NCI-H1436 treated with DMSO at 0.1 percent for 48 hours (cell line): ENCODE measurements around the gene NELL1.

Source experiments
- DNase-seq: peaks from one replicate; lab custom pipeline; 2025; lab: John Stamatoyannopoulos, UW

NELL1 gene

GRCh38 chr11:21489416-21490115 lies 820.2 kb downstream of the NELL1 start:
- no peak for DNase-seq

- DNase-seq: no peak
These were observed 823.5 kb downstream of the NELL1 start for GRCh38 chr11:21492931-21493330.

DNA sequence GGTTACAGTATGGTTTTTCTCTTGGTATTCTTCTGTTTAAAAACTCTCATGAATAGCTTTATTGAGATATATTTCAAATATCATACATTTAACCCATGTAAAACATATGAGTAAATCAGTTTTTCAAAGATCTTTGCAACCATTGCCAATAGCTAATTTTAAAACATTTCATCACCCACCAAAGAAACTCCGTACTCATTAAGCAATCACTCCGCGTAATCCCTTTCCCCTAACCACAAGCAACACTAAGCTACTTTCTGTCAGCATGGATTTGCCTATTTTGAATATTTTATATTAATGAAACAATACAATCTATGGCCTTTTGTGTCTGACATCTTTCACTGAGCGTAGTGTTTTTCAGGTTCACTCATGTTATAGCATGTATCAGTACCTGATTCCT lies 825.6 kb downstream of the NELL1 start:
- no peak for DNase-seq

GRCh38 chr11:21495879-21496278 lies 826.5 kb downstream of the NELL1 start:
- DNase-seq: no peak

DNA sequence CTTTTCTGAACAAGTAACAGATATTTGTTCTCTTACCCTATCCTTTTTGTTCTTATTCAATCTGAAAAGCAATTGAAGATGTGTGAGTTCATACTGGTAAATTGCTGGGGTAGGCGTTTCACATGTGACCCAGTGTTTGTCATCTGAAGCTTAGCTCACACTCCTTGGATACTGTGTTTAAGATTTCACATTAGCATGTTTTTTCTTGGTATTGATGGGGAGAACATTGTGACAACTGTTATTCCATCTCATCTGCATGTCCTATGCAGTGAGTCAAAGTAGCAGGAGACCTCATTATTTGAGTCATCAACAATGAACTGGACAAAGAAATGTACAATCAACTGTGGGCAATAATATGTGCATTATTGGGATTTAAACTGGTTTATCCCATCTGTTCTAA lies 831.9 kb downstream of the NELL1 start:
- DNase-seq: no peak

DNA sequence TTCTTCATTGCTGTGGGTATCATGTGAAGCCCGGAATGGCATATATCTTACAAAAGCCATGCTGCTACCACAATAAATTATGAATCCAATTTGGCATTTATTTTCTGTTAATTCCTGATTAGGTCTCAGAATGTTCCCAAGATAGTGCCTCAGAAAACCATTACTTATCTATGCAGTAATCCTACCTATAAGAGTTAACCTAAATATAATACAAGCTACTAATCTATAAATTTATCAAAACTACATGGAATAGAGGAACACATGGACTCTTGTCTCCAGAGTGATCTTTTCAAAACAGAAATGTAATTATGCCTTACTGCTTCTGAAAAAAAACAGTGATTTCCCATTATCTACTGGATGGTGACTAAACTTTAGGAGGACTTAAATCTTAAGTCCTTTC lies 835.7 kb downstream of the NELL1 start:
- no peak for DNase-seq

GRCh38 chr11:21511835-21512440 lies 842.6 kb downstream of the NELL1 start:
- DNase-seq: no peak

DNA sequence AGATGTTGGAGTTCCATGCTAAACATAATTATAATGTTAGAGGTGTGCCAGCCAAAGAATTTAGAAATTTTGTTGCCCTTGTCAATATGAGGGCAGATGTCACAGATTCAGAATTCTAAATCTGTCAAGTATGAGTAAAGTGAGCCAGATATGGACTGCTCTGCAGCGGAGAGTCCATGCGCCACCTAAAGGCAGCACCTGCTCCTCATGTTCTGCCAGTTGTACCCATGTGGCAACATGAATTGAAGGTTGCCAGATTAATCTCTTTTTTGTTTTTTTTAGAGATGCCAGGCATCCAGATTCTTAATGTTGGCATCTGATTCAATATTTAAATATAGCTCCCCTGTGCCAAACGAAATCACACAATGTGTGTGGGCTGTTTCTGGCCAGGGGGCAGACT lies 844.9 kb downstream of the NELL1 start:
- no peak for DNase-seq

DNA sequence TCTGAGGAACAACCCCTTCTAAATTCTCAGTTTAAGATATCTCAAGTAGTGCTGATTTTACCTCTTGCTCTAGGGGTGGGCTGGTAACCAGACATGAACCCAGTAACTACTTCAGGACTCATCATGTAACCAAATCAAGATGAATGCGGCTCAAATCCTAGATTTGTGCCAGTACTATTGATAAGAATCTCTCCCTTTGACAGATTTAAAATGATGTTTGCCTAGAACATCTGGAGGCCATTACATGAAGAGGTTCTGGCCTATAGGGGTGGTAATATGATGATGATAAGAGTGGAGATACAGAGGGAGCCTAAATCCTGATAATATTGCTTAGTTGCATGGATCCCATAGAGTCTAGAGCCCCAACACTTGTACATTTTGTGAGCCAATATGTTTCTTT lies 850.9 kb downstream of the NELL1 start:
- DNase-seq: no peak

DNA sequence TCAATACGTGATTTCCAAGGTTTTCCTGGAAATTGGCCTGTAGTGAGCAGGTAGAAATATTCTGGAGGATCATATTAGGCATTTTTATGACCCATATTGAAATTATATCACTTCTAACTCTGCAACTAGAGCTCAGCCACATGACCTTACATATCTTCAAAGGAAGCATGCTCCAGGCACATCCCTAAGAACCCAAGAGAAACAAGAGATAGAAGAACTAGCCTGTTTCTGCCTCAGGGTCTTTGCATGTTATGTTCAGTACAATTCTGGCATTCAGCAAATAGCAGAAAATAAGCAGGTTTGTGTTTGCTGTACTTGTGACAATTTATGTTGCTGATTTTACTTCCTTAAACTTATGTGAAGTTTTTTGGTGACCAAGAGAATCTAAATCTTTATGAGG lies 859.8 kb downstream of the NELL1 start:
- no peak for DNase-seq

DNA sequence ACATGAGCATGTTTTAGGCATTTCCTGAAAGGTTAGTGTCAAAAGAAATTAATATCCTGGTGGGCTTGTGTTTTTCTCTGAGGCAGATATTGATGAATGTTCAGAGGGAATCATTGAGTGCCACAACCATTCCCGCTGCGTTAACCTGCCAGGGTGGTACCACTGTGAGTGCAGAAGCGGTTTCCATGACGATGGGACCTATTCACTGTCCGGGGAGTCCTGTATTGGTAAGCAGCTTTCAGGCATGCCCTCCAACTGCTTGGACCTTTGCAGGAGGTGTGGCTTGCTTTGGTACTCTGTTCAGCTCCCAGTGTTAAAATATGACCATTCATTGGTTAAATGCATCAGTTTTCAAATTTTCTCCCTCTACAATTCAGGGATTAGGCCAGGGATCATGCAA lies 864.9 kb downstream of the NELL1 start:
- no peak for DNase-seq

DNA sequence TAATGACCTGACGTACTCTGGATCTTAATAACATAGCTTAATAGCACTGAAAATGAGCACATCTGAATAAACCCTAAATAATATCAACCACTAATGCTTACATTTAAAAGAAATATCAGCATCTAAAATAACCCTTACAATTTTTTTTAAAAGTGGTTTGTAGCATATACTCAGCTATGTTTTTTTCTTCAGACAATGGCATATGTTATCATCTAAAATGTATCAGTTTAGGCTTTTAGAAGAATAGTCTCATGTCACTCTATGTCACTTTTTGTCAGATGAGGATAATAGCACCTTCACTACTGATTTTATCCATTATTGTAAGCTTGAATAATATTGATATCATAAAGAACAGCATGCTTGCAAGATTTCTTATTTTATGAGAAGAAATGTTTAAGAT lies 868.6 kb downstream of the NELL1 start:
- DNase-seq: no peak

GRCh38 chr11:21541187-21541751 lies 871.9 kb downstream of the NELL1 start:
- DNase-seq: no peak

- no peak for DNase-seq
These were observed 874.5 kb downstream of the NELL1 start for GRCh38 chr11:21543901-21544300.

DNA sequence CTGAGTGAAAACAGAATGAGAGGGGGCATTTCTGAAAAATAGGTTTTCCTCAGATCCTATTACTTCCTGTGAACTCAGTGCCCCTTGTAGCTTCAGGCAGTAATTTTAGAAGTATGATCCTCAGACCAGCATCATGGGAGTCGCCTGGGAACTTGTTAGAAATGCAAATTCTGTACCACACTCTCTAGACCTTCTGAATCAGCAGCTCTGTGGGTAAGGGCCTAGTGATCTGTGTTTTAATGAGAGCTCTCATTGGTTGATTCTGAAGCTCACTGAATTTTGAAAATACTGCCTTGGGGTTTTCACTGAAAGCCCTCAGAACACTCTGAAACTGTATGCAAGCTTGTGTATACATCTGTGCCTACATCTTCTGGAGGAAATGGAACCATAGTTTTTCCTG lies 876.3 kb downstream of the NELL1 start:
- no peak for DNase-seq

DNA sequence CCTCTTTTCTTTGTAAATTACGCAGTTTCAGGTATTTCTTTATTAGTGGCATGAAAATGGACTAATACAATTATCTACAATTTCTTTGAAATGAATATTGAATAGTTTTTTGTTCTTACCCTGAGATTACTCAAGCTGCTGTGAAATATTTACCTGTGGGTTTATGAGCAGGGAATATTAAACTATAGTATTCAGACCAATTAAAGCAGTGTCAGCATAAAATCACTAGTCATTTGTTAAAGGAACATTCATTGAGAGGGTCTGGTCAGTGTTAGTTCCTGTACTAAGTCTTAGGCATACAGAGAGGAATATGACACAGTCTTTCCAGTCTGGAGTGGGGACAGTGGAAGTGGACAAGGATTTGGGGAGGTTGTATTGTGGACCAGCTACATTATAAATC lies 877.3 kb downstream of the NELL1 start:
- DNase-seq: no peak

DNA sequence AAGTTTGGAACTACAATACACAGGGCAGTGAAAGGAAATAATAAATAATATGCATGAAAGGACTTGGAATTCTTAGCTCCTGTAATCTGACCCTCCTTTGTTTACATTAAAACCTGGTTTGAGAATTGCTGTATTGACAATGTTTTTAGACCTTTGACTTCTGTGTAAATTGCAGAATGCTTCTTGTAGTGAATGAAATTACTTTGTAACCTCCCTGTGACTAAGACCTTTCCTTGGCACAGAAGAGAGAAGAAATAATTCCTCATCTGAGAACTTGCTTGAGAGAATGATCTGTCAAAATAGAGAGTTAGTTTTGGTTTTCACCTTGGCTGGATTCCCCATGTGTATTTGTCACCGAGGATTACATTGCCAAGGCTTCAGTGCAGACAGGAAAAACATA lies 883.5 kb downstream of the NELL1 start:
- DNase-seq: no peak

DNA sequence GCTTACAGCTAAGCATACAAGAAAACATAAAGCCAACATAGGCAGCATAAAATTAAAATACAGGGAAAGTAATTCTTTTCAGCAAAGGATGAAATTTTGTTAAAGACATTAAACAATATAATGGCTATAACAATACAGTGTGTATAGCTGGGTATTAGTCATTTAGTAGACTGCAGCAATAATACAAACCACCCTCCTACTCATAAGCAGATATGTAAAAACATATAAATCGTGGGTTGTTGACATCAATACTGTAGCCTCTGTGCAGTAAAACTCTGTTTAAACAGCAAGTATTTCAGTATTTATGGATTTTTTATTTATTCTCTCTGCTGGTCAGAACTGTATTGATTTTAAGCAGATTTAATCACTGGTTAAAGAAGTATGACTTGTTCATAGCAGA lies 884.4 kb downstream of the NELL1 start:
- no peak for DNase-seq

GRCh38 chr11:21554284-21554683 lies 884.9 kb downstream of the NELL1 start:
- DNase-seq: no peak

DNA sequence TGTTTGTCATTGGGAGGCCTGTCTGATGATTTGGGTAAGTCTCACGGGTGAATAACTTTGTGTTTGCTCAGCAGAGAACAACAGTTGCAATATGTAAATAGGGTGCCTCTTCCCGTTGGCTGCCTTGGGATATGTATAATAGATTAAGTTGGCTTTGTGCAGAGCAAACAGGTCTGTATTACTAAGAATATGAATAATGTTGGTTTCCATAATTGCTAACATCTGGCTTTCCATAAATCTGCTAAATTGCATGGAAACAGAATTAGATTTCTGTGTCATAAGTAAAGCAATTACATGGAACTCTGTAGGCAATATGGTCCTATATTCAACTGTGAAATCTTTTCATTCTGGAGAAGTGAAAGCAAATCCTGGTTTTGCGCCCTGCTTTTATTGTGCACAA lies 887.5 kb downstream of the NELL1 start:
- DNase-seq: no peak

DNA sequence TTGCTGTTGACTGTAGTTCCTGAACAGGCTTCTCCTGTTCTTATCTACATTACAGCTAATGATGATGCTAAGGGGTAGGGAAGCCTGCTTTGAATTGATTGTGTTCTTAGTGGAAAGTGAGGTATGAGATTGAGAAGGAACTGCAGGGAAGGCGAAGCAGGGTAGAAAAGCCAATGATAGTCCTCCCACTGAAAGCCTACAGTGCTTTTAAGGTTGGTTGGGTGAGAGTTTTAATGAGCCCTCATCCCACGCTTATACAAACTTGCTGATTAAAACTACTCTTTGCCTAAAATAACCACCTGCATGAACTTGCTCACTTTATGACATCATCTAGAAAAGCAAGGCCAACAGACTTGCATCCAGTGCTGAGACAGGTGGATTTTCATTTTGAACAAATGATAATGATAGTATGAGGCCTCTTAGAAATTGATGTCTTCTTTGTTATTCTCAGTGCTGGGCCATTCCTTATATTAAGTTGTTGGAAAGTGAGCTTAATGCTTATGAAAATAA lies 891.1 kb downstream of the NELL1 start:
- no peak for DNase-seq

- DNase-seq: no peak
These were observed 892.2 kb downstream of the NELL1 start for GRCh38 chr11:21561581-21561980.

GRCh38 chr11:21564095-21564494 lies 894.7 kb downstream of the NELL1 start:
- DNase-seq: no peak
